Eye (tissue), 1 donor: ENCODE results near the gene GRIK4.
A peak's percentile ranks its signal among the peaks of the same experiment; 100 is the strongest.

Experiments used
- DNase-seq: peaks from one replicate; pipeline ENCODE4 v3.0.0-alpha.2; 2015

The GRIK4 gene

DNA sequence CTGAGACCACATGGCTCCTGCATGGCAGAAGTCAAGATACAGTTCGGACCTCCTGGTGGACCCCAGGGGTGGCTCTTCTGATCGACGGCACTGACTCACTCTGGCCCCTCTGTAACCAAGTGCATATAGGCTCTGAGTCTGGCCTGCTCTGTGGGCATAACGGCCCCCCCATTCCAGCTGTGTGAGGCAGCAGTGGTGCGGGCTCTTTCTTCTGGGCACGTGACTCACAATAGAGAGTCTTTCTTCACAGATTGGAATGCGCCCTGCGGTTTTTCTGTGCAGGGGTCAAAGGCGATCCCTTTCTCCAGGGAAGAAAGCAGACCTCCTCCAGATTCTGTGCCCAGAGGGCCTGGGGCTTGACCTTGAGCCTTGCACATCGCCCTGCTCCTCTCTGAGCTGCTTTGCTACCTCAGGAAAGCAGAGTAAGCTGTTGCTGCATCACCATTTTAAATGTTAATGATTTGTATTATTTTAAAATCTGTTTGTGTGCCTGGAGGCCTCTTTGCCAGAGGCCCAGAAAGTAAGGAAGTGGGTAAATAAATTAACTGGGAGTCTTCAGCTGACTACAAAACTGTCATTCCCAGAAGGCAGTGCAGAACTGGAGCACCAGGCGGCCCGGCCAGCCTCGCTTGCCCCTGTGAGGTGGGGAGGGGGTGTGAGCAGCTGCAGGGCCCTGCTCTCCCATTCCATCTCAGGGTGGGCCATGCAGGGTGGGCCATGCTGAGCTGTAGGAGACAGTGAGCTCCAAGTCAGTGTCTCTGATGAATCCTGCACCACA is 199.0 kb downstream of the GRIK4 start:
- peak; percentile 89 for DNase-seq

GRCh38 chr11:120712014-120712413 is 200.5 kb downstream of the GRIK4 start:
- DNase-seq: no peak

- DNase-seq: no peak
These were observed 201.3 kb downstream of the GRIK4 start for GRCh38 chr11:120712881-120713280.

GRCh38 chr11:120713296-120713695 is 201.7 kb downstream of the GRIK4 start:
- no peak for DNase-seq

DNA sequence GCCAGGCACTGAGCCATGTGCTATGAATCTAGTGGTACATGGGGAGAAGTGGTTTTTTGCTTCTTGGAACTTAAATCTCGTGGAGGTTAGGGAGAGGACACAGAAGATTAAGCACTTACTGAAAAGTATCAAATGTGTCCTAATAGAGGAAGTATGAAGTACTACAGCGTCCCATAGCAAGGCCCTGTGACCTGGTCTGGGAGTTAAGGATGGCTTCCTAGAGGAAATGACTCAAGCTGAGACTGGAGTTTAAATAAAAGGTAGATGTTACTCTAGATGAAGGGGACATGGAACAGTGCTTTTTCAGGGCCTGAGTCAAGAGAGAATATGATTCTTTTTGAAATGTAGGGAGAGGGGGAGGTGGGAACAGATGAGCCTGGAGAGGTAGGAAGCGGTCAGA is 202.9 kb downstream of the GRIK4 start:
- no peak for DNase-seq

DNA sequence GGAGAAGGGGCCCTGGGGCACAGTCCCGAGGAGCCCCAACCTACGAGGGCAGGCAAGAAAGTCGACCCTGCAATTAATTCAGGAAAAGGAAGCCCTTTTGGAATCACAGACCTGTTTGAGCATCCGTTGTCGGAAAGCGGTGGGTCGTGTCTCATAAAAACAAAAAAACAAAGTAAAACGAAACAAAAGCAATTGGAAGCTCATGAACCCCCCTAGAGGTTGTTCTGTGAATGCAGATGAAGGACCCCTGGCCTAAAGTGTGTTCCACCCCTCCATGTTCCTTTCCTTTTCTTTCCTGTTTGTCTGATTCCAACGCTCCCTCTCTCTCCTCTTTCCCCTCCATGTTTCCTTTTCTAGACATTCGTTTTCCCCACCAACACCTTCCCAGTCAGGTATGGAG is 203.7 kb downstream of the GRIK4 start:
- DNase-seq: peak; percentile 36

DNA sequence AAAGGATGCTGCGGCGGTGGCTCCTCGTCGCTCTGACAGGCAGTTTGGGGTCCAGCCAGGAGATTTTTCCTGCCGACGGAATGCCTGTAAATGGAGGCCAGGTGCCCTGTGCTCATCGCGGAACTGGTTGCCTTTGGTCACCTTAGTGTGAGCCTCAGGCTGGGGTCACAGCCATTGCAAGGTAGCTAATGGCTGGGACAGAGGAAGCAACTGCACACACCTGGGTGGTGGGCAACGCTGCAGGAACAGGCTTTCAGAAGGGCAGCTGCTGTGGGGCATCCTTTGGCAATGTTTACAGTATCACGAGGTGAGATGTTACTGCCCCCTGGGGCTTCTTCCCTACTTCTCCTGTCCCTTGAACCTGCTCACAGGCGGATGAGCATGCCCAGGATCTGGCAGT is 205.5 kb downstream of the GRIK4 start:
- no peak for DNase-seq

DNA sequence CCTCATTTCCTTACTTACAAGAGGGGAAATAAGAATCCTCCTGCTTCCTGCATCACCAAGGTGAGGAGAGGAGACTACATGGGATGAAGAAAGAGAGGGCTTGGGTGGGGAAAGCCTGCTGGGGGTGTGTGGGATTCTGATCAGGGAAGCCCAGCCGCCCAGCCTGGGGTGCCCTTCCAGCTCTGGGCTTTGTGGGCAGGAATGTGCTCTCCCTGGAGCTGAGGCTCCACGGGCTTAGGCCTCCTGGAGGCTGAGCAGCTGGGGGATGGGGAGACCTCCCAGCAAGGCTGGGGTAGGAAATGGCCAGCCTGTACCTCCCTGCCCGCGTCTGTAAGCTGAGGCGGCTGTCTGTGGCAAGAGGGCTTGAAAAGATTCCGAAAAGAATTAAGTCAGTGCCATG is 206.1 kb downstream of the GRIK4 start:
- no peak for DNase-seq

GRCh38 chr11:120718171-120718570 is 206.6 kb downstream of the GRIK4 start:
- no peak for DNase-seq

- no peak for DNase-seq
These were observed 207.8 kb downstream of the GRIK4 start for GRCh38 chr11:120719348-120719747.

- DNase-seq: no peak
These were observed 209.2 kb downstream of the GRIK4 start for GRCh38 chr11:120720760-120721159.

GRCh38 chr11:120722524-120722923 is 211.0 kb downstream of the GRIK4 start:
- DNase-seq: no peak

GRCh38 chr11:120723751-120724150 is 212.2 kb downstream of the GRIK4 start:
- no peak for DNase-seq

DNA sequence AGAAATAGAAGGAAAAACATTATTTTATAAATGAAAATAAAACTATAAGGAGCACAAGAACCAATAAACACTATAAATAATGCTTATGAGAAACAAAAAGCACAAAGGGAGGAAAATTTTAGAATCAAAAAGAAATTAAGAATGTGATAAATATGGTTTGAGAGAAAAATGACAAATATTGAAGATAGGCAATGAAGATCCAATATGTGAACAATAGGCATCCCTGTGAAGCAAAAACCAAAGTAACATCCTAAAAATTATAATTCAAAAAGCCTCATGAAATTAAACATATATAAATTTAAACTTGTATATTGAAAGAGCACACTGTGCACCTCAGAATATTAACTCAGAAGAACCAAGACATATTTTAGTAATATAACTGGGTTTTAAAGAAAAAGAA is 216.2 kb downstream of the GRIK4 start:
- DNase-seq: no peak

- no peak for DNase-seq
These were observed 223.5 kb downstream of the GRIK4 start for GRCh38 chr11:120735035-120735434.

DNA sequence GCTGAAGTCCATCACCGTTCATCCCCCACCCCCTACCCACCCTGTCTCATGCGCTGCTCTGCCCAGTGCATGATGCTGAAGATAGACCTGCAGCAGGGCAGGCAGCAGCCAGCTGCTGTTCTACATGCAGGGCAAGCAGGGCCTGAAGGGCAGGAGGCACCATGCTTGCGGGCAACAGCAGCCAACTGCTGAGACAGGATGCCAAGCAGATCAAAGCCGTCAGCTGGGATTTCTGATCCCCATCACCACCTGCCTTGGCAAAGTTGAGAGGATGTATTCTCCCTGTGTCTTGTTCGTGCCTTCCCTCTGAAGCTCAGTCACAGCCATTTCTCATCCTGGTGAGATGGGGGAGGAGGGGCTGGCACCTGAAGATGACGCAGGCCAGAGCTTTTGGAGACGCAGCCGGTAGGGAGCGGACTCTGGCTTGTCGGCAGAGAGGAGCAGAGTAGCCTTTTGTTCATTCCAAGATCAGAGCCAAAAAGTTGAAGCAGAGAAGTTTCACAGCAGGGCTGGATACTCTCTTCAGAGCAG is 227.0 kb downstream of the GRIK4 start:
- no peak for DNase-seq

DNA sequence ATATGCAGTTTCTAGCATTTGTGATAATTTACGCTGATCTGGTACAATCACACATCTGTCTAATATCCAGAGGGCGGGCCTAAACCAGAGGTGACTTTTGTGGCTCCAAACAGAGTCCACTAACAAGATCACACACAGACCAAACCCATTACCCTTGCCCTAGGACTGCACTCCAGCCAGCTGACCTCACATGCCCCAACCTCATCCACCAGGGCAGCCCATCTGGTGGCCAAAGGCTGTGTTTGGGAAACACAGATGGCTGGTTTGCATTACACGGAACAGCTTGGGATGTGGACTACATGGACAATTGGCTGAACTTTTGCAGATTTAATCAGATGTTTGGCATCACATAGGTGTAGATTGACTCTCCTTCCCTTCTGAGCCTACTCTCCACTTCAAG is 228.2 kb downstream of the GRIK4 start:
- DNase-seq: no peak

DNA sequence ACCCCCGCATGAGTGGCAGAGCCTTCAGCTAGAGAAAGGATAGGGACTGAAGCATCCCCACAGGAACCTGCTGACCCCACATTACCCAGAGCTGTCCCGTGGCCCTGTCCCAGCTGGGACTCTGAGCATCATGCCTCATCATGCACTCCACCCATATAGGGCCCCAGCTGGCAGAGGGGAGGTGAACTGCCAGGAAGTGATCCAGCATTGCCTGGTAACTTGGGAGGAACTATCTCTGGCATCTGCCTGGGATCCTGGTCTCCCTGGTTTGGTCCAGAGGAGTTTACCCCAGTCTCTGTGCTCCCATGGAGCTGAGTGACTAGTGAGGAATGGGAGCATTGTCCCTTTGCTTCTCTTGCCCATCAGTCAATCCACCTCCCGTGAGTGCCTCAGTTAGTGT is 228.8 kb downstream of the GRIK4 start:
- DNase-seq: no peak

DNA sequence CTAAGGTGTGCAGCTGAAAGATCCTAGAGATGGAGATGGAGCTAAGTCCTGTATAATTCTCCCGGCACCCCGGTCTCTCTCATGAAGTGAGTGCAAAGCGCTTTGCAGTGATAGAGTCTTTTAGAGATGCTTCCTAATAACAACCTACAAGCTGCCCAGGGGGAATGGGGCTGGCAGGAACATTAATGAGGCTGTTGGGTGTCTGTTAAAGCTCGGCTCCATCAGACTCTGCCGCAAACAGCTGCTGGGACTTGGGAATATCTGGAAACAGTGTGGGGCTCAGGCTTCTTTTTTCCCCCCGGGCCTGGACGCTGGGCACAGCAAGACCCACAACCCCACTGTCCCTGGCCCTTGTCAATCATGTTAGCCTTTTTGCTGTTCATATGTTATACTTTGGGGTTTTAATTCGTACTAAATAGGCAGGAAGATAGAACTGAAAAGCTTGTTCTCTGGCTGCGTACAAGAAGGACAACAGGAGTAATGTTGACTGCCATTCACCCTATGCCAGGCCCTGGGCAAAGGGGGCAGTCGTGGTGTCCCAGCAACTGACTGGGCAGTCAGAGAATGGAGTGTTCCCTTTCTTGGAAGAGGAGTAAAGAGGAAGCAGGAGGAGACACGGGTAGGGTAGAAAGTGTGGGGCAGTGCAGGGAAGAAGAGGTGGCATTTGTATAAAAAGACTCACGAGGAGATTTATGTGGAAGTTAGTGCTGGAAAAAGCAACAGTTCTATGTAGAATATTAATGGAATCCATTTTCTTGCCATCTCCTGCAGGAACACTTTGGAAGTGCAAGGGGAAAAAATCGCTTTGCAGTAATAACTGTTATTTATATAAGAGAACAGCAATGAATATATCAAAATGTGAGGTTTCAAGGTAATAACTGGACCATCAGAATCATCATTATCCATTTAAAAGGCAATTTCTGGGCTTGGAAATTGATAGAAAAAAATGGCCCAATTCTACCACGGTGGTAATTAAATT is 232.8 kb downstream of the GRIK4 start:
- peak; percentile 33 for DNase-seq

GRCh38 chr11:120746376-120746775 is 234.8 kb downstream of the GRIK4 start:
- DNase-seq: no peak

GRCh38 chr11:120746836-120747609 is 235.5 kb downstream of the GRIK4 start:
- DNase-seq: peak; percentile 65

DNA sequence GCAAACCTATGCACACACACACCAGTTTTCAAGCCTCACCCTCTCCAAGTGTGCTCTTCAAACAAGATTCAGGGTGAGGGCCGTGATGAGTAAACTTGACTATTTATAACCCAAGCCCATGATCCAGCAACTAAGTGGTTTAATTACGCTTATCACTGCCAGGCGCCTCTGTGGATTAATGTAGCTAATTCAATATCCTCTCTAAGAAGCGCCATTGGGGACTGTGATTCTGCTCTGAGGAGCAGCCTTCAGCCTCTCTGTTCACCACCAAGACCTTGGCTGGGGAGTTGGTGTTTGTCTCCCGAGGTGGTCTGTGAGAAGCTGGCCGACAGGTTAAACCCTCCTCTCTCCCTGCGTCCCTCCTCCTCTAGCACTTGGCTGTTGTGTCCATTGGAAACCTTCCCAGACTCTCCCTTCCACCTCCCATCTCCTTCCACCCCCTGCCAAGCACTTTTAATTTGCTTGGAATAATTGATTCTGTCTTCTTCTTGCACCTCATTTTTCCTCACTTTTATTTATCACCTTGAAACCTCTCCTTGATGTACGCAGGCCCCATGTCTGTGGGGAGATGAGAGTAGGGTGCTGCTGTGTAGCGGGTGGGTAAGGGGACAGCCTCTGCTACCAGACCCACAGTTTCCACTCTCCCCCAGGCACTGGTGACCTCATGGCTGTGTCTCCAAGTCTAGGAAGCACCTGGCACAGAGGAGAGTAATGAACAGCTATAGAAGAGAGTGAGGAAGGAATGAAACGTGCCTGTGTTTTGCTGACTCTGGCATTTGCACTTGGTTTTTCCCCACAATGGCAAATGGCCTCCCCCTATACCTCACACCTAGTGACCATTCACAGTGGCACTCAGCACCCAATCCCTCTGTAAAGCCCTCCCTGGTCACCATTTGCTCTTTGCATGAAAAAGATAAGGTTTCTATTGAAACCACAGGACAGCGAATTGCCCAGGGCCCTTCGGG is 236.6 kb downstream of the GRIK4 start:
- no peak for DNase-seq
